ENCODE data around the gene PBXIP1.

PBXIP1 gene

DNA sequence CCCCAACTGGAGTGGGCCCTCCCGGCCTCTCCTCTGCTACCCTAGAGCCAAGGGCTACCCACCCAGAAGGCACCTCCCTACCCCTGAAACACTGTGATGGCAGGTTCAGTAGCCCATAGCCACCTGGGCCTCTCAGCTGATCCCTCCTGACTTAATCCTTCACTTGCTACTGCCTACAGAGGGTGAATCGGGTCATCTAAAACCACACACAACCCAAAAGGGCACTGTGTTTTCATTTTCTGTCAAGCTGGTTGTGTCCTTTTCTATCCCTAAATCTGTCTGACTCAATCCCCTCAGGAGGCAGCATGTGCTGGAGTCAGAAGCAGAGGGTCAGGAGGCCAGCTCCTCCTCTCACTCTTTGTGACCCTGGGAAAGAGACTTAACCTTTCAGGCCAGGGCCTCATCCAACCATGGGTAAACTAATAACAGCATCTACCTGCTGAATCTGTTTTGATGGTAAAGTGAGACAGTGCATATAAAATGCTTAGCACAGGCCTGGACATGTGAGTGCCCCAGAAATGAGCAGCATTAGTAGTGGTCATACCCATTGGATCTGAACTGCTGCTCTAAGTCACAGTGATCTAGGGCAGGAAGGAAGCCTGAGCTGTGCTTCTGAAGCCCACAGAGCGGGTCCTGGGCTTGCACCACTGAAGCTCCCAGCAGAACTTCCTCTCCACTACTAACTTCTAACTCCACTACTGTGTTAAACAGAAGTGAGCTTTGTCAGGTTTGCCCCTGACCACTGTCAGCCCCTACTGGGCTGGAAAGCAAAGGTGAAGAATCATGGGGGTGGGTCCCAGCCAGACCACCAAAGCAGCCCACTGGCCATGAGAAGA is 30.3 kb downstream of the PBXIP1 start:
- TF ChIP-seq, protein P1, sequence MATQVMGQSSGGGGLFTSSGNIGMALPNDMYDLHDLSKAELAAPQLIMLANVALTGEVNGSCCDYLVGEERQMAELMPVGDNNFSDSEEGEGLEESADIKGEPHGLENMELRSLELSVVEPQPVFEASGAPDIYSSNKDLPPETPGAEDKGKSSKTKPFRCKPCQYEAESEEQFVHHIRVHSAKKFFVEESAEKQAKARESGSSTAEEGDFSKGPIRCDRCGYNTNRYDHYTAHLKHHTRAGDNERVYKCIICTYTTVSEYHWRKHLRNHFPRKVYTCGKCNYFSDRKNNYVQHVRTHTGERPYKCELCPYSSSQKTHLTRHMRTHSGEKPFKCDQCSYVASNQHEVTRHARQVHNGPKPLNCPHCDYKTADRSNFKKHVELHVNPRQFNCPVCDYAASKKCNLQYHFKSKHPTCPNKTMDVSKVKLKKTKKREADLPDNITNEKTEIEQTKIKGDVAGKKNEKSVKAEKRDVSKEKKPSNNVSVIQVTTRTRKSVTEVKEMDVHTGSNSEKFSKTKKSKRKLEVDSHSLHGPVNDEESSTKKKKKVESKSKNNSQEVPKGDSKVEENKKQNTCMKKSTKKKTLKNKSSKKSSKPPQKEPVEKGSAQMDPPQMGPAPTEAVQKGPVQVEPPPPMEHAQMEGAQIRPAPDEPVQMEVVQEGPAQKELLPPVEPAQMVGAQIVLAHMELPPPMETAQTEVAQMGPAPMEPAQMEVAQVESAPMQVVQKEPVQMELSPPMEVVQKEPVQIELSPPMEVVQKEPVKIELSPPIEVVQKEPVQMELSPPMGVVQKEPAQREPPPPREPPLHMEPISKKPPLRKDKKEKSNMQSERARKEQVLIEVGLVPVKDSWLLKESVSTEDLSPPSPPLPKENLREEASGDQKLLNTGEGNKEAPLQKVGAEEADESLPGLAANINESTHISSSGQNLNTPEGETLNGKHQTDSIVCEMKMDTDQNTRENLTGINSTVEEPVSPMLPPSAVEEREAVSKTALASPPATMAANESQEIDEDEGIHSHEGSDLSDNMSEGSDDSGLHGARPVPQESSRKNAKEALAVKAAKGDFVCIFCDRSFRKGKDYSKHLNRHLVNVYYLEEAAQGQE (IDR thresholded peaks at IDR 0.05; ENCODE audit: insufficient read depth in 1 of 2, low read depth in 2 of 2, low read length in 2 of 2) = no peak
- no peak for TF ChIP-seq TAF1 (IDR thresholded peaks at IDR 0.05; ENCODE audit: borderline replicate concordance, insufficient read depth, low read length)
- no peak for TF ChIP-seq FOXP2 (optimal IDR thresholded peaks at IDR 0.05; ENCODE audit: borderline replicate concordance, extremely low read depth, extremely low read length, insufficient read depth)
- TF ChIP-seq POLR2AphosphoS5 (IDR thresholded peaks at IDR 0.05; ENCODE audit: low read depth, low read length) = no peak

DNA sequence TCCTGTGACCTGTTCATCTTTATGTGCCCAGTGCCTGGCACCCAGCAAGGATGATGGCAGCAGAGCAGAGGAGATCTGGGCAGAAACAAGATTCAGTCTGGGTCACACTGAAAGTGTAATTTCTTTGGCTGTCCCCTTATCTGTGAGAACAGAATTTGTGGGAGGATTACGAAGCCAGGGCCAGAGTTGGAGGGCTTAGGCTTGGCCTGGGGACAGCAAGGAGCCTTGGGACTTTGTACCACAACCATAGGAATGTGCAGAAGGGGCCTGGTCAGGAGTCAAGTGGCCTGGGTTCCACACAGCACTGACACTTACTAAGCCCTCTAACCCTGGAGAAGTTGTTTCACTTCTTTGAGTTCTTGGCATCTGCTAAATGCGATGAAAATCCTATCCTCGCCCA is 32.2 kb downstream of the PBXIP1 start:
- TF ChIP-seq TAF1 (IDR thresholded peaks at IDR 0.05; ENCODE audit: borderline replicate concordance, insufficient read depth, low read length) (no peak), POLR2AphosphoS5 (IDR thresholded peaks at IDR 0.05; ENCODE audit: low read depth, low read length) (no peak), FOXP2 (optimal IDR thresholded peaks at IDR 0.05; ENCODE audit: borderline replicate concordance, extremely low read depth, extremely low read length, insufficient read depth) (no peak), SIN3A (IDR thresholded peaks at IDR 0.05; ENCODE audit: borderline replicate concordance, insufficient read depth, low read length) (no peak)
- TF ChIP-seq, protein P1 (IDR thresholded peaks at IDR 0.05; ENCODE audit: insufficient read depth in 1 of 2, low read depth in 2 of 2, low read length in 2 of 2) = no peak

DNA sequence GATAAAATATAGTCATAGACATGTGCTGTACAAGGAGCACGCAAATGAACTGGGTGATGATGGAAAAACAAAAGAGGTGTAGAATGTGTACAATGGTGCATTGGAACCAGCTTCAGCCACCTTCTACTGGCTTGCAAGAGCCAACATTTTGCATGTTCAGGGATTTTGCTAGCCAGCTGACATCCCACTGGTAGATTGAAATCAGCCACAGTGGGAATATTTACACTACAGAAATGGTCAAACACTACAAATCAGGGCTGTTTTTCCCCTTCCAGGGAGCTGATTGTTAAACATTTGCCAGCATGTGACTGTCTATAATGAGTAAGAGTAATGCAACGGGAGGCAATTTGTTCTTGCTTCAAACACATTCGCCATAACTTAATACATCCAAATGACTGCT is 42.6 kb downstream of the PBXIP1 start:
- TF ChIP-seq, protein P1 (IDR thresholded peaks at IDR 0.05; ENCODE audit: insufficient read depth in 1 of 2, low read depth in 2 of 2, low read length in 2 of 2) = no peak
- TF ChIP-seq SIN3A (IDR thresholded peaks at IDR 0.05; ENCODE audit: borderline replicate concordance, insufficient read depth, low read length) (no peak), FOXP2 (optimal IDR thresholded peaks at IDR 0.05; ENCODE audit: borderline replicate concordance, extremely low read depth, extremely low read length, insufficient read depth) (no peak), TAF1 (IDR thresholded peaks at IDR 0.05; ENCODE audit: borderline replicate concordance, insufficient read depth, low read length) (no peak), POLR2AphosphoS5 (IDR thresholded peaks at IDR 0.05; ENCODE audit: low read depth, low read length) (no peak)

DNA sequence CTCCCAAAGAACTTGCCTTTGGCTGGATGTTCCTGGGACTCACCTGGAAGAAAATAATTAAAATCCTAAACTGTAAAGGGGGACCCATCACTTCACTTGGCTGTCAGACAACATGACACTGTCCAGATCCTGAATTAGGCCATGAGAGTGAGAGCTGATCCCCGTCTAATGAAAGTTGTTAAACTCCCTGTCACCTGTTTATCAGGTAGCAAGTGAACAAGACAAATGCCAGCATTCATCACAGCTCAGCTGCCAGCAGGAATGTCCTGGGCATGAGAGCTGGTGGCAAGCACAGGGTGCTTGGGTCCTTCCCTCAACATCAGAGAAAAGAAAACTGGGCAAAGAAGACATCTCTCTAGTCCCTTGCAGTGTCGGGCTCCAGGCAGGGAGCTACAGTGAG is 43.1 kb downstream of the PBXIP1 start:
- TF ChIP-seq FOXP2 (optimal IDR thresholded peaks at IDR 0.05; ENCODE audit: borderline replicate concordance, extremely low read depth, extremely low read length, insufficient read depth) = no peak
- TF ChIP-seq TAF1 (IDR thresholded peaks at IDR 0.05; ENCODE audit: borderline replicate concordance, insufficient read depth, low read length) = no peak
- TF ChIP-seq SIN3A (IDR thresholded peaks at IDR 0.05; ENCODE audit: borderline replicate concordance, insufficient read depth, low read length) = no peak
- TF ChIP-seq, protein P1 (IDR thresholded peaks at IDR 0.05; ENCODE audit: insufficient read depth in 1 of 2, low read depth in 2 of 2, low read length in 2 of 2) = 0 out of 4 replicates have a peak, but pooled peaks of 1 of the 2 experiments have one; percentile 26
- TF ChIP-seq POLR2AphosphoS5 (IDR thresholded peaks at IDR 0.05; ENCODE audit: low read depth, low read length) = no peak
